Natural killer cell (primary cell): ENCODE results near the gene KIFC3. TPM values are rescaled to one million over a fixed set of nuclear protein-coding genes. Genes with fewer than 3 reads are reported as not detected.
"Not testable (repeated sequence)": the region's sequence is repeated elsewhere in the genome, so short reads cannot be mapped to it uniquely, and the experiment has no call there.

Experiments
- ATAC-seq, 3 donors: fragments of 150-1000 bp in 2 of 3; fragments of 200-7000 bp in 1 of 3; cut with Tn5 transposase; 1 replicate in 1 of 3; 2 replicates in 2 of 3; pipeline ENCODE4 v1.10.0; 2021; ENCODE audit warnings: mild to moderate bottlenecking in 2 of 3, moderate library complexity in 2 of 3
- DNase-seq, 2 donors: peaks; one replicate each; pipeline versions ENCODE4 v3.0.0 to v3.0.0-alpha.2; 2013 to 2021; ENCODE audit warnings: mixed read lengths in 1 of 2
- H3K27ac ChIP-seq: one replicate; pipeline ENCODE4 v1.5.1; 2013; ENCODE audit warnings: mild to moderate bottlenecking, low read length
- H3K27me3 ChIP-seq: one replicate; pipeline ENCODE4 v1.6.1; 2013; ENCODE audit warnings: low read length; ENCODE audit not compliant: control insufficient read depth, insufficient read depth
- H3K36me3 ChIP-seq: one replicate; pipeline ENCODE4 v1.6.1; 2013; ENCODE audit warnings: low read length; ENCODE audit not compliant: control insufficient read depth, insufficient read depth
- H3K4me1 ChIP-seq: one replicate; pipeline ENCODE4 v1.6.1; 2013; ENCODE audit warnings: low read length; ENCODE audit not compliant: control insufficient read depth, insufficient read depth
- H3K4me3 ChIP-seq: one replicate; pipeline ENCODE4 v1.5.1; 2013; ENCODE audit warnings: low read length
- H3K9me3 ChIP-seq: one replicate; pipeline ENCODE4 v1.6.1; 2013; ENCODE audit warnings: low read length; ENCODE audit not compliant: control insufficient read depth, insufficient read depth
- H3K27ac Mint-ChIP-seq, 2 donors: one replicate each; pipeline ENCODE4 v1.8.0; 2022; ENCODE audit warnings: mild to moderate bottlenecking in 2 of 2, mixed read lengths in 2 of 2, moderate library complexity in 1 of 2
- H3K27me3 Mint-ChIP-seq, 2 donors: one replicate each; pipeline ENCODE4 v1.8.0; 2022; ENCODE audit warnings: low read depth in 2 of 2, mixed read lengths in 2 of 2
- H3K36me3 Mint-ChIP-seq: one replicate; pipeline ENCODE4 v1.8.0; 2022; ENCODE audit warnings: mixed read lengths
- H3K4me1 Mint-ChIP-seq, 2 donors: one replicate each; pipeline ENCODE4 v1.8.0; 2022; ENCODE audit warnings: mixed read lengths in 2 of 2
- H3K4me3 Mint-ChIP-seq: one replicate; pipeline ENCODE4 v1.8.0; 2022; ENCODE audit warnings: mild to moderate bottlenecking, moderate library complexity, mixed read lengths
- H3K9me3 Mint-ChIP-seq, 2 donors: one replicate each; pipeline ENCODE4 v1.8.0; 2022; ENCODE audit warnings: mixed read lengths in 2 of 2
- WGBS: methylation state at CpG from one replicate; pipeline ENCODE4 v1.1.7; 2013; ENCODE audit warnings: missing lambda C conversion rate; ENCODE audit not compliant: insufficient coverage; 5-methylcytosine and 5-hydroxymethylcytosine counted together
- intact Hi-C: fragments of 100-400 bp; cut with micrococcal nuclease; formaldehyde crosslinking; loops from one replicate; pipeline ENCODE4 v1.14.2; 2022
- total RNA-seq, 4 donors: library from RNA; stranded (reverse); fragments of 120-200 nt in 1 of 4; gene quantifications; one replicate each; pipeline versions ENCODE4 v1.2.3 to v1.2.4, GENCODE V29; 2013 to 2022
- TF ChIP-seq, protein P1 (sequence below): fragments of 200-600 bp; IDR thresholded peaks from one replicate; pipeline ENCODE4 v1.8.0; 2022; ENCODE audit warnings: antibody characterized with exemption

KIFC3 gene
- total RNA-seq, 3 donors from 2014 or later (not counting 1 experiment from before 2014, with no cell fraction given): 54.2 to 106 (median 84.9) TPM

DNA sequence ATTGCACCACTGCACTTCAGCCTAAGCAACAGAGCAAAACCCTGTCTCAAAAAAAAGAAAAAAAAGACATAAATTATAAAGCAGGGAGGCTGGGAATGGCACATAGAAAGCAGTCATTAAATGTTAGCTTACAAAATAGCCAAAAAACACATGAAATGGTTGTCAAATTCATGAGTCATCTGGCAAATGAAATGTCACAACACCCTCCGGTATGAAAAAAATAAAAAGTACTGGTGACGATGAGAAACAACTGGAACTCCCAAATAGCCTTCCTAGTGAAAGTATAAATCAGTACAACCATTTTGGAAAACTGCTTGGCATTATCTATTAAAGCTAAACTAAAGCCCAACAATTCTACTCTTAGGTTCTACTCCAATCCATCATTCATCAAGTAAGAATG lies 70.3 kb downstream of the KIFC3 start:
- Histone ChIP-seq H3K4me1 (peaks cover 21% of the 10 kb centered on the region), H3K27ac (no peak overlapping the region), H3K9me3 (no peaks in the 10 kb centered on the region), H3K4me3 (no peak overlapping the region), H3K27me3 (no peaks in the 10 kb centered on the region), H3K36me3 (no peaks in the 10 kb centered on the region)
- intact Hi-C loops: no loop called here
- ATAC-seq: no peak
- Mint-ChIP-seq H3K4me3 (no peak overlapping the region), H3K36me3 (no peaks in the 10 kb centered on the region), H3K27ac (no peak overlapping the region), H3K27me3 (no peaks in the 10 kb centered on the region), H3K9me3 (peaks cover 0 to 2% of the 10 kb centered on the region in 2 donors), H3K4me1 (peaks cover 30 to 32% of the 10 kb centered on the region in 2 donors)
- no peak for DNase-seq
- TF ChIP-seq, protein P1, sequence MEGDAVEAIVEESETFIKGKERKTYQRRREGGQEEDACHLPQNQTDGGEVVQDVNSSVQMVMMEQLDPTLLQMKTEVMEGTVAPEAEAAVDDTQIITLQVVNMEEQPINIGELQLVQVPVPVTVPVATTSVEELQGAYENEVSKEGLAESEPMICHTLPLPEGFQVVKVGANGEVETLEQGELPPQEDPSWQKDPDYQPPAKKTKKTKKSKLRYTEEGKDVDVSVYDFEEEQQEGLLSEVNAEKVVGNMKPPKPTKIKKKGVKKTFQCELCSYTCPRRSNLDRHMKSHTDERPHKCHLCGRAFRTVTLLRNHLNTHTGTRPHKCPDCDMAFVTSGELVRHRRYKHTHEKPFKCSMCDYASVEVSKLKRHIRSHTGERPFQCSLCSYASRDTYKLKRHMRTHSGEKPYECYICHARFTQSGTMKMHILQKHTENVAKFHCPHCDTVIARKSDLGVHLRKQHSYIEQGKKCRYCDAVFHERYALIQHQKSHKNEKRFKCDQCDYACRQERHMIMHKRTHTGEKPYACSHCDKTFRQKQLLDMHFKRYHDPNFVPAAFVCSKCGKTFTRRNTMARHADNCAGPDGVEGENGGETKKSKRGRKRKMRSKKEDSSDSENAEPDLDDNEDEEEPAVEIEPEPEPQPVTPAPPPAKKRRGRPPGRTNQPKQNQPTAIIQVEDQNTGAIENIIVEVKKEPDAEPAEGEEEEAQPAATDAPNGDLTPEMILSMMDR: no peak
- WGBS: 93% methylated on average over 2 of the region's 2 CpGs

DNA sequence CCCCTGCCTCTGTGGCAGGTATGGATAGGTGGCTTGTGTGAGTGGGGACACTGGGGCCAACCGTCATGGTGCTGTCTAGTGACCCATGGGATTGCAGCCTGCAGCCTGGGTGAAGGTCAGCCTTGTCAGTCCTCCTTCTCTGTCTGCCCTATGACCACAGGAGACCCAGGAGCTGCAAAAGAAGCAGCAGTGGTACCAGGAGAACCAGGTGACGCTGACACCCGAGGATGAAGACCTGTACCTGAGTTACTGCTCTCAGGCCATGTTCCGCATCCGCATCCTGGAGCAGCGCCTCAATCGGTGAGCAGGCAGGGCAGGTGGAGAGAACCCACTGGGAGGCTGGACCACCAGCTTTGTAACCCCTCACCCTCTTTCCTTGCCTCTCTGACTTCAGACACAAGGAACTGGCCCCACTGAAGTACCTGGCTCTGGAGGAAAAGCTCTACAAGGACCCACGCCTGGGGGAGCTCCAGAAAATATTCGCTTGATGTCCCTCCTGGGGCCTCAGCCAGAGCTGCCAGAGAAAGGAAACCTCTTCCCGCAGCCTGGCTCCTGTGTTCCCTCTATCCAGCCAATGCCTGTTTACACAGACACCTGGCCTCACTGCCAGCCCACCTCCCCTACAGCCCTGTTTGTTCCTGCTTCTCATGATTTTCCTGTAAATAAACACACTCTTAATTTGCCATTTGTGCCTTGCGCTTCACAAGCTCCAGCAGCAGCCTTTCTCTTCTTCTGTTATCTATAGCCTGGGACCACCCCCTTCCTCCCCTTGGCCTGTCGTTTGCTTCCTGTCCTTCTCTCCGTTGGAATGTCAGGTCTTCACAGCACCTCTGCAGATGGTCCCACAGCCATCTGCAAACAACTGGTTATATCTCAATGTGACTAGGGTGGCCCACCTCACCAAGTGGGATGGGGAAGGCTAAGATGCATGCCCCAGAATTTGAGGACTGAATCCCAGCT lies 71.2 kb downstream of the KIFC3 start:
- H3K4me3 Mint-ChIP-seq: no peak overlapping the region
- Histone ChIP-seq H3K27me3 (no peaks in the 10 kb centered on the region), H3K4me3 (no peak overlapping the region), H3K36me3 (no peaks in the 10 kb centered on the region), H3K27ac (no peak overlapping the region), H3K4me1 (peaks cover 11% of the 10 kb centered on the region), H3K9me3 (no peaks in the 10 kb centered on the region)
- no peak overlapping the region for H3K27ac Mint-ChIP-seq
- peaks cover 0 to 2% of the 10 kb centered on the region in 2 donors for H3K9me3 Mint-ChIP-seq
- intact Hi-C loops: no loop called here
- TF ChIP-seq, protein P1: no peak
- DNase-seq (no peak), ATAC-seq (no peak)
- H3K27me3 Mint-ChIP-seq: no peaks in the 10 kb centered on the region
- 90% methylated on average over 13 of the region's 13 CpGs for WGBS
- peaks cover 20 to 22% of the 10 kb centered on the region in 2 donors for H3K4me1 Mint-ChIP-seq
- H3K36me3 Mint-ChIP-seq: no peaks in the 10 kb centered on the region

DNA sequence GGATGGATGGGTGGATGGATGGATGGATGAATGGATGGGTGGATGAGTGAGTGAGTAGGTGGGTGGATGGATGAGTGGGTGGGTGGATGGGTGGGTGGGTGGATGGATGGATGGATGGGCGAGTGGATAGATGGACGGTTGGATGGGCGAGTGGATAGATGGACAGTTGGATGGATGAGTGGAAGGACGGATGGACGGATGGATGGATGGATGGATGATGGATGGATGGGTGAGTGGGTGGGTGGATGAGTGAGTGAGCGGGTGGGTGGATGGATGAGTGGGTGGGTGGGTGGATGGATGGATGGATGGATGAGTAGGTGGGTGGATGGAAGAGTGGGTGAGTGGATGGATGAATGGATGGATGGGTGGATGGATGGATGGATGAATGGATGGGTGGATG lies 72.4 kb downstream of the KIFC3 start:
- H3K9me3 Mint-ChIP-seq, intact Hi-C loops, DNase-seq, H3K4me1 ChIP-seq, H3K9me3 ChIP-seq, H3K27ac ChIP-seq, H3K27me3 Mint-ChIP-seq, H3K36me3 Mint-ChIP-seq, H3K4me3 Mint-ChIP-seq, H3K27me3 ChIP-seq, H3K36me3 ChIP-seq, ATAC-seq, H3K27ac Mint-ChIP-seq, H3K4me3 ChIP-seq: not testable (repeated sequence)
- peaks cover 8 to 17% of the 10 kb centered on the region in 2 donors for H3K4me1 Mint-ChIP-seq
- 93% methylated on average over 6 of the region's 6 CpGs for WGBS

DNA sequence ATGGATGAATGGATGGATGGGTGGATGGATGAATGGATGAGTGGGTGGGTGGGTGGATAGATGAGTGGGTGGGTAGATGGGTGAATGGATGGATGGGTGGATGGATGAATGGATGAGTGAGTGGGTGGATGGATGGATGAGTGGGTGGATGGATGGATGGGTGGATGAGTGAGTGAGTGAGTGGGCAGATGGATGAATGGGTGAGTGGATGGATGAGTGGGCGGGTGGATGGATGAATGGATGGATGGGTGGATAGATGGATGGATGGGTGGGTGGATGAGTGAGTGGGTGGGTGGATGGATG lies 73.2 kb downstream of the KIFC3 start:
- no peaks in the 10 kb centered on the region for H3K36me3 Mint-ChIP-seq
- Histone ChIP-seq H3K27me3 (no peaks in the 10 kb centered on the region), H3K36me3 (no peaks in the 10 kb centered on the region), H3K4me3 (no peak overlapping the region), H3K9me3 (no peaks in the 10 kb centered on the region), H3K27ac (no peak overlapping the region), H3K4me1 (no peaks in the 10 kb centered on the region)
- WGBS: 94% methylated on average over 1 of the region's 1 CpG
- DNase-seq: no peak
- peaks cover 8 to 13% of the 10 kb centered on the region in 2 donors for H3K4me1 Mint-ChIP-seq
- TF ChIP-seq, protein P1: no peak
- H3K9me3 Mint-ChIP-seq: peaks cover 0 to 2% of the 10 kb centered on the region in 2 donors
- intact Hi-C loops: no loop called here
- no peak overlapping the region for H3K27ac Mint-ChIP-seq
- H3K27me3 Mint-ChIP-seq: no peaks in the 10 kb centered on the region
- no peak overlapping the region for H3K4me3 Mint-ChIP-seq
- ATAC-seq: no peak
